ENCODE measurements around the gene AIM2.

DNA sequence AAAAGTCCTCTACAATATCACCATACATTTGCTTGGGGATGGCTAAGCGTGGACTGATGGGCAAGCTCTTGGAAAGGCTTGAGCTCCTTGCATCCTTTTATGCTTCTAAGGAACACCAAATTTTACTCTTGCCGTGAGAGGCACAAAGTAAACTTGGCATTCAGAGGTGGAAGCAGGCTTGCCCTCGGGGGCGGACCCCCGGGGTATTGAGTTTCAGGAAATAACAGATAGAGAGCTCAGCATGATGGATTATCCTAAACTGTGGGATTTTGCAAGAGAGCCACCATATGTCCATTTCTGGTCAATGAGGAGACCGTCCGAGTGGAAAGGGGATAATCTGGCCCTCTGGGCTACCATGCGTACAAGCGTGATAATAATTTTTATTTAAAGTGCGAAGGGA is 52.8 kb downstream of the AIM2 start:
- TF ChIP-seq TCF12 (IDR thresholded peaks at IDR 0.05; ENCODE audit: low read depth, low read length) (no peak), POLR2AphosphoS5 (IDR thresholded peaks at IDR 0.05; ENCODE audit: low read length) (no peak), ZZZ3 (IDR thresholded peaks at IDR 0.05; ENCODE audit: control insufficient read depth, insufficient read length, low read depth) (no peak), TAF1 (IDR thresholded peaks at IDR 0.05; ENCODE audit: borderline replicate concordance, low read depth, low read length) (no peak), TBL1XR1 (IDR thresholded peaks at IDR 0.05; ENCODE audit: low read depth, low read length) (no peak), NR2C2 (IDR thresholded peaks at IDR 0.05; ENCODE audit: borderline replicate concordance, control insufficient read depth, insufficient read length, low read depth) (no peak), TCF7 (IDR thresholded peaks at IDR 0.05; ENCODE audit: borderline replicate concordance) (no peak)
- TF ChIP-seq, protein P1, sequence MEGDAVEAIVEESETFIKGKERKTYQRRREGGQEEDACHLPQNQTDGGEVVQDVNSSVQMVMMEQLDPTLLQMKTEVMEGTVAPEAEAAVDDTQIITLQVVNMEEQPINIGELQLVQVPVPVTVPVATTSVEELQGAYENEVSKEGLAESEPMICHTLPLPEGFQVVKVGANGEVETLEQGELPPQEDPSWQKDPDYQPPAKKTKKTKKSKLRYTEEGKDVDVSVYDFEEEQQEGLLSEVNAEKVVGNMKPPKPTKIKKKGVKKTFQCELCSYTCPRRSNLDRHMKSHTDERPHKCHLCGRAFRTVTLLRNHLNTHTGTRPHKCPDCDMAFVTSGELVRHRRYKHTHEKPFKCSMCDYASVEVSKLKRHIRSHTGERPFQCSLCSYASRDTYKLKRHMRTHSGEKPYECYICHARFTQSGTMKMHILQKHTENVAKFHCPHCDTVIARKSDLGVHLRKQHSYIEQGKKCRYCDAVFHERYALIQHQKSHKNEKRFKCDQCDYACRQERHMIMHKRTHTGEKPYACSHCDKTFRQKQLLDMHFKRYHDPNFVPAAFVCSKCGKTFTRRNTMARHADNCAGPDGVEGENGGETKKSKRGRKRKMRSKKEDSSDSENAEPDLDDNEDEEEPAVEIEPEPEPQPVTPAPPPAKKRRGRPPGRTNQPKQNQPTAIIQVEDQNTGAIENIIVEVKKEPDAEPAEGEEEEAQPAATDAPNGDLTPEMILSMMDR (IDR thresholded peaks at IDR 0.05 in 2 of 3, conservative IDR thresholded peaks at IDR 0.05 in 1 of 3; ENCODE audit: control insufficient read depth in 2 of 3, extremely low read depth in 1 of 3, insufficient read depth in 1 of 3, low read depth in 3 of 3, low read length in 3 of 3), result no peak

Measured in GM12878 (cell line).